Psoas muscle (tissue), 8 donors: Measurements from ENCODE around the gene C1orf21. TPM values are rescaled to one million over a fixed set of nuclear protein-coding genes. Genes with fewer than 3 reads are reported as not detected.

Experiments used
- ATAC-seq, 4 donors: fragments of 200-7000 bp; cut with Tn5 transposase; one replicate each; pipeline ENCODE4 v1.9.1; 2020; ENCODE audit warnings: moderate library complexity in 3 of 4, mild to moderate bottlenecking in 2 of 4
- DNase-seq, 2 donors: peaks; one replicate each; pipeline ENCODE4 v3.0.0-alpha.2; 2020
- H3K27ac ChIP-seq: fragments of 200-600 bp; one replicate; pipeline ENCODE4 v1.8.0; 2022
- H3K27me3 ChIP-seq, 3 donors: fragments of 200-600 bp in 1 of 3; one replicate each; pipeline versions ENCODE4 v1.6.1 to v1.8.0; 2013 to 2022; ENCODE audit warnings: low read length in 2 of 3, mild to moderate bottlenecking in 2 of 3, moderate library complexity in 1 of 3; ENCODE audit not compliant: insufficient read depth in 3 of 3
- H3K36me3 ChIP-seq, 2 donors: fragments of 200-600 bp in 1 of 2; one replicate each; pipeline versions ENCODE4 v1.6.1 to v1.8.0; 2013 to 2022; ENCODE audit warnings: low read depth in 1 of 2, mild to moderate bottlenecking in 1 of 2, moderate library complexity in 1 of 2; ENCODE audit not compliant: insufficient read depth in 1 of 2
- H3K4me1 ChIP-seq: fragments of 200-600 bp; one replicate; pipeline ENCODE4 v1.8.0; 2022
- H3K4me3 ChIP-seq: fragments of 200-600 bp; one replicate; pipeline ENCODE4 v1.8.0; 2022; ENCODE audit warnings: mild to moderate bottlenecking
- H3K9me3 ChIP-seq: fragments of 200-600 bp; one replicate; pipeline ENCODE4 v1.8.0; 2022
- WGBS, 3 donors: extraction: QIAGEN DNeasy Blood & Tissue Kit; methylation state at CpG; one replicate each; pipeline versions ENCODE4 v1.1.6 to v1.1.7; 2013; 5-methylcytosine and 5-hydroxymethylcytosine counted together
- intact Hi-C, 2 donors: fragments of 100-400 bp; cut with DNase I; formaldehyde crosslinking; loops; one replicate each; pipeline versions ENCODE4 v1.11.0 to v1.14.2; 2022
- polyA plus RNA-seq, 3 donors: library from polyadenylated mRNA; stranded (reverse); fragments of 200-250 nt; gene quantifications; one replicate each; pipeline ENCODE4 v1.2.3, GENCODE V29; 2013
- total RNA-seq, 4 donors: library from RNA; stranded (reverse); fragmentation: NEBNext Ultra II Directional in 2 of 4; extraction: Animal tissue kit (Norgen Biotek cat#: 25700) in 2 of 4; gene quantifications; one replicate each; pipeline versions ENCODE4 v1.2.1 to v1.2.4, GENCODE V29; 2021 to 2023
- TF ChIP-seq, protein P1 (sequence below): fragments of 200-600 bp; IDR thresholded peaks from one replicate; pipeline ENCODE4 v1.8.0; 2022; ENCODE audit warnings: antibody characterized with exemption
- donor health status: healthy with polysubstance abuse.
- donor health status: DM: no; HTN: no; CAD: no; lungs with moderate emphysema.
- donor health status: Bipolar disorder and iron deficiency.
- donor health status: healthy.
- donor health status: DM: yes; HTN: yes; CAD: no.
- donor health status: DM: no; HTN: no; CAD: no.
- donor health status: DM: no; HTN: no; CAD: no.
- donor health status: DM: yes; HTN: yes; CAD: no.

The C1orf21 gene
- total and polyA plus RNA-seq, 7 donors: 55.5 to 216 (median 171) TPM

DNA sequence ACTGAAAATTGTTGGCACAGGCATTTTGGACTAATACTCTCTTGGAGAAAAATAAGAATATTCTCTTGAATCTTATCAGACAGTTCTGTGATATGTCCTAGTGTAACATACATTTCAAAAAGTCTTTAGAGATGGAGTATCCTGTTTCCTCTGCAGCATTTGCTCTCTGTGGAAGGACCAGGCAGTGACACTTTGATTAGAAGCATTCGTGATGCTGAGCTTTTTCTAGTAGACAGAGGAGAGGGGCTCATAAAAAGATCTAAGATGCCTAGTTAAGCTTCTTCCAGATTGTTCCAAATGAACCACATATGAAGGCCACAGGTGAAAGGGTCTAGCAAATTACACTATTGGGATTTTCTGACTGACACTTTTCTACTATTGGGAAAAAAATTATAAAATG, 120.3 kb downstream of the C1orf21 start:
- Histone ChIP-seq H3K36me3 (peaks cover 3 to 28% of the 10 kb centered on the region in 2 donors), H3K27me3 (no peaks in the 10 kb centered on the region), H3K4me3 (peak overlapping the region; percentile 20), H3K4me1 (peaks cover 65% of the 10 kb centered on the region), H3K9me3 (no peaks in the 10 kb centered on the region), H3K27ac (peak overlapping the region; percentile 88)
- intact Hi-C loops: no loop called here
- TF ChIP-seq, protein P1, sequence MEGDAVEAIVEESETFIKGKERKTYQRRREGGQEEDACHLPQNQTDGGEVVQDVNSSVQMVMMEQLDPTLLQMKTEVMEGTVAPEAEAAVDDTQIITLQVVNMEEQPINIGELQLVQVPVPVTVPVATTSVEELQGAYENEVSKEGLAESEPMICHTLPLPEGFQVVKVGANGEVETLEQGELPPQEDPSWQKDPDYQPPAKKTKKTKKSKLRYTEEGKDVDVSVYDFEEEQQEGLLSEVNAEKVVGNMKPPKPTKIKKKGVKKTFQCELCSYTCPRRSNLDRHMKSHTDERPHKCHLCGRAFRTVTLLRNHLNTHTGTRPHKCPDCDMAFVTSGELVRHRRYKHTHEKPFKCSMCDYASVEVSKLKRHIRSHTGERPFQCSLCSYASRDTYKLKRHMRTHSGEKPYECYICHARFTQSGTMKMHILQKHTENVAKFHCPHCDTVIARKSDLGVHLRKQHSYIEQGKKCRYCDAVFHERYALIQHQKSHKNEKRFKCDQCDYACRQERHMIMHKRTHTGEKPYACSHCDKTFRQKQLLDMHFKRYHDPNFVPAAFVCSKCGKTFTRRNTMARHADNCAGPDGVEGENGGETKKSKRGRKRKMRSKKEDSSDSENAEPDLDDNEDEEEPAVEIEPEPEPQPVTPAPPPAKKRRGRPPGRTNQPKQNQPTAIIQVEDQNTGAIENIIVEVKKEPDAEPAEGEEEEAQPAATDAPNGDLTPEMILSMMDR: no peak
- DNase-seq (no peak), ATAC-seq (no peak)
- WGBS, 3 donors: 6 to 8% (median 7%) methylated on average over 1 of the region's 1 CpG

DNA sequence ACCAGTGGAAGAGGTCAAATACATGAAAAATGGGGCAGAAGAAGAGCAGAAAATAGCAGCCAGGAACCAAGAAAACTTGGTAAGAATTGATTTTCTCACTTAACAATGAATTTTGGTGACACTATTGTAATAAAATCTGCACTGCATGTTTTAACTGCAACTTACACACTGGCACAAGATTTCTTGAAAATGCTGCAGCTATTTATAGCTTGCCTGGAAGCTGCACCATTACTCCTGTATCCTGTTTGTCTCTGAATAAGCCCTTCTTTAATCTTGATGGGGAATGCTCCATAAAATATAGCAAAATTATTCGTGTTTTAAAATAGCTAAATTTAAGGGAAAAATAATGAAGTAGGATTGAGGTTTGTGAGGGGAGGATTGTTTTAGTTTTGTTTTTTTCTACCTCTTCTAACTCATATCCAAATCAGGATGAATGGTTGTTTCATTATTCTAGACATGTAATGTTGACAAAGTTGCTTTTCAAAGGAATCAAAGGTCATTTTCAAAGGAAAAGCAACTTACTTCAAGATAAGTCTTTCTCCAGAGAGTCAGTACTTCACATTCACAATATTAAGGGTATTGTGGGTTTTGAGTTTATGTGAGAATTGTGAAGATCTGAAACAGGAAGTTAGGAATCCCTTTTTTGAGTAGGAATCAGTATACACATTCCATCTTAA, 120.9 kb downstream of the C1orf21 start:
- WGBS, 3 donors: 8 to 38% (median 15%) methylated on average over 1 of the region's 1 CpG
- H3K27ac ChIP-seq: peak overlapping the region; percentile 88
- TF ChIP-seq, protein P1: no peak
- intact Hi-C loops: no loop called here
- no peak for DNase-seq
- ATAC-seq: no peak
- no peaks in the 10 kb centered on the region for H3K27me3 ChIP-seq
- H3K9me3 ChIP-seq: no peaks in the 10 kb centered on the region
- peaks cover 3 to 34% of the 10 kb centered on the region in 2 donors for H3K36me3 ChIP-seq
- peak overlapping the region; percentile 20 for H3K4me3 ChIP-seq
- H3K4me1 ChIP-seq: peaks cover 59% of the 10 kb centered on the region

DNA sequence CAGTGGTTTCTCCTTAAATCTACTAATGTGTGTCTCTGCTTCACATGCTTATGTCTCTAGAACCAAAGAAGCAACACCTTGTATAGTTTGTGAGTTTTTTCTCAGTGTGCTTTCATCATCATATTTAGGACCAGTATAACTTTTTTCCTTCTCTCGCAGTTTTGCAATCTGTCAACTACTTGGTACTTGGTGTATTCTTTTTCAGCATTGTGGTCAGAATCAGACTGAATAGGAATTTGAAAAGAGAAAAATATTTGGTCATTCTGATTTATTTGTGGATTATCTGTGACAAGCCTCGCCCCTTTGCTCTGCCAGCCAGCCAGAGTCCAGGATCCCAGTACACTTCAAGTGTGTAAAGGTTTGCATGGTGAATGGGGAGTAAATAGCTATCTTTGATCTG, 122.3 kb downstream of the C1orf21 start:
- DNase-seq (no peak), ATAC-seq (no peak)
- H3K4me1 ChIP-seq: peaks cover 60% of the 10 kb centered on the region
- H3K27ac ChIP-seq: peak overlapping the region; percentile 88
- WGBS, 3 donors: 82 to 94% (median 83%) methylated on average over 2 of the region's 2 CpGs
- TF ChIP-seq, protein P1: no peak
- H3K27me3 ChIP-seq: no peaks in the 10 kb centered on the region
- peaks cover 3 to 35% of the 10 kb centered on the region in 2 donors for H3K36me3 ChIP-seq
- no peaks in the 10 kb centered on the region for H3K9me3 ChIP-seq
- intact Hi-C loops: no loop called here
- H3K4me3 ChIP-seq: no peak overlapping the region

DNA sequence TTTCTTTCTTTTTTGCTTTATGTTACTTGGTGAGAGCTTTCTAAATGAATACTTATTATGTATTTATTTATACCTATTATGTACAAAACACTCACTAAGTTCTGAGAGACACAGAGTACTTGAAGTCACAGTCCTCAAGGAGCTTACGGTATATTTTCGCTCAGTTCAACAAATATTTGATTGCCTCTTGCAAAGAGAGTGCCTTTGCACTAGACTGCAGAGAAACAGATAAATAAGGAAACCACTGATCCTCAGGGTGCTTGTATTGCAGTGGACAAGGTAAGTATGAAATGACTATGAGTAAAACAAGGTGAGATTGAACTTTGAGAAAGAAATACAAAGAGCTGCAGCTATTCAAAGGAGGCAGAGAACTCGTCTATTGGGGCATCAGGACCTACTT, 123.3 kb downstream of the C1orf21 start:
- intact Hi-C loops: no loop called here
- ATAC-seq (no peak), DNase-seq (no peak)
- WGBS, 3 donors: 96 to 99% (median 99%) methylated on average over 3 of the region's 3 CpGs
- TF ChIP-seq, protein P1: no peak
- peaks cover 61% of the 10 kb centered on the region for H3K4me1 ChIP-seq
- H3K27me3 ChIP-seq: no peaks in the 10 kb centered on the region
- peaks cover 3 to 35% of the 10 kb centered on the region in 2 donors for H3K36me3 ChIP-seq
- H3K9me3 ChIP-seq: no peaks in the 10 kb centered on the region
- H3K27ac ChIP-seq: no peak overlapping the region
- H3K4me3 ChIP-seq: no peak overlapping the region

DNA sequence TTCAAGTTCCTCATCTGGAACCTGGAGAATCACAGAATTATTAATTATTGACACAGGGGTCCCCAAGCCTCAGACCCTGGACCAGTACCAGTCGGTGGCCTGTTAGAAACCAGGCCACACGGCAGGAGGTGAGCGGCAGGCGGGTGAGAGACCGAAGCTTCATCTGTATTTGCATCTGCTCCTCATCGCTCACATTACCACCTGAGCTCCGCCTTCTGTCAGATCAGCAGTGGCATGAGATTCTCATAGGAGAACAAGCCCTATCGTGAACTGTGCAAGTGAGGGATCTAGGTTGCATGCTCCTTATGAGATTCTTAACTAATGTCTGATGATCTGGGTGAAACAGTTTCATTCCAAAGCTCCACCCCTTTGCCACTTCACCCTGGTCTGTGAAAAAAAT, 125.9 kb downstream of the C1orf21 start:
- peak overlapping the region; percentile 74 for H3K27ac ChIP-seq
- no peaks in the 10 kb centered on the region for H3K9me3 ChIP-seq
- WGBS, 3 donors: 83 to 89% (median 85%) methylated on average over 8 of the region's 8 CpGs
- no peak overlapping the region for H3K4me3 ChIP-seq
- intact Hi-C loops: no loop called here
- ATAC-seq: no peak
- peaks cover 3 to 35% of the 10 kb centered on the region in 2 donors for H3K36me3 ChIP-seq
- H3K4me1 ChIP-seq: peaks cover 61% of the 10 kb centered on the region
- no peak for DNase-seq
- TF ChIP-seq, protein P1: no peak
- no peaks in the 10 kb centered on the region for H3K27me3 ChIP-seq
